DND-41 (cell line): Measurements from ENCODE around the gene RNF217.
"Not testable (repeated sequence)": the region's sequence is repeated elsewhere in the genome, so short reads cannot be mapped to it uniquely, and the experiment has no call there.

Experiments used
- ATAC-seq: fragments of 200-7000 bp; cut with Tn5 transposase; 3 replicates; pipeline ENCODE4 v1.9.1; 2021; ENCODE audit warnings: low read depth; ENCODE audit not compliant: insufficient read depth
- DNase-seq: peaks from one replicate; pipeline ENCODE4 v3.0.0-alpha.2; 2020
- H2AFZ ChIP-seq: 2 replicates; pipeline ENCODE4 v1.6.0; 2012; ENCODE audit warnings: low read depth, low read length
- H3K27ac ChIP-seq: 2 replicates; pipeline ENCODE4 v1.5.1; 2012; ENCODE audit warnings: low read length, inconsistent platforms
- H3K27me3 ChIP-seq: fragments of 200-600 bp; sonication (generic); 2 replicates; pipeline ENCODE4 v1.6.0; 2012; ENCODE audit warnings: low read length, mild to moderate bottlenecking, inconsistent platforms; ENCODE audit not compliant: insufficient read depth, poor library complexity
- H3K36me3 ChIP-seq: 2 replicates; pipeline ENCODE4 v1.5.1; 2012; ENCODE audit warnings: low read length, inconsistent platforms; ENCODE audit not compliant: insufficient read depth
- H3K4me1 ChIP-seq: 2 replicates; pipeline ENCODE4 v1.5.1; 2012; ENCODE audit warnings: mild to moderate bottlenecking, low read length; ENCODE audit not compliant: insufficient read depth
- H3K4me2 ChIP-seq: 2 replicates; pipeline ENCODE4 v1.6.0; 2012; ENCODE audit warnings: mild to moderate bottlenecking, moderate library complexity, low read length, inconsistent platforms; ENCODE audit not compliant: insufficient read depth
- H3K4me3 ChIP-seq, 2 experiments: fragments of 200-600 bp in 1 of 2; shearing (Covaris generic) in 1 of 2; 2 replicates each; pipeline ENCODE4 v1.5.1; 2012 to 2016; ENCODE audit warnings: inconsistent platforms in 2 of 2, low read length in 2 of 2, mild to moderate bottlenecking in 2 of 2, low read depth in 1 of 2, moderate library complexity in 1 of 2
- H3K79me2 ChIP-seq: 2 replicates; pipeline ENCODE4 v1.6.0; 2012; ENCODE audit warnings: low read length, inconsistent platforms; ENCODE audit not compliant: insufficient read depth
- H3K9ac ChIP-seq: 2 replicates; pipeline ENCODE4 v1.6.0; 2012; ENCODE audit warnings: low read depth, mild to moderate bottlenecking, inconsistent platforms, low read length, moderate library complexity
- H3K9me3 ChIP-seq: 2 replicates; pipeline ENCODE4 v1.5.1; 2012; ENCODE audit warnings: low read length, moderate library complexity, mild to moderate bottlenecking, inconsistent platforms; ENCODE audit not compliant: insufficient read depth, severe bottlenecking
- H4K20me1 ChIP-seq: 2 replicates; pipeline ENCODE4 v1.6.0; 2012; ENCODE audit warnings: low read length; ENCODE audit not compliant: insufficient read depth
- CTCF ChIP-seq: IDR thresholded peaks from 2 replicates; pipeline ENCODE4 v1.5.1; 2012; ENCODE audit warnings: borderline replicate concordance, low read length, moderate library complexity, mild to moderate bottlenecking; ENCODE audit not compliant: poor library complexity, severe bottlenecking; ENCODE audit errors: extremely low read depth
- EZH2 ChIP-seq: IDR thresholded peaks from 3 replicates; pipeline ENCODE4 v1.6.1; 2012; ENCODE audit warnings: borderline replicate concordance, low read depth, mild to moderate bottlenecking, moderate library complexity, low read length, inconsistent platforms; ENCODE audit not compliant: severe bottlenecking

RNF217 gene

GRCh38 chr6:124961777-124962638 lies at the start of gene RNF217:
TSS of gene RNF217 (plus strand) at chr6:124962437. CDS start at chr6:124962545, 108 bp downstream.
- TF ChIP-seq EZH2 (no peak), CTCF (no peak)
- Histone ChIP-seq H3K4me1 (no peaks in the 10 kb centered on the region), H2AFZ (no peak within 1 kb of the TSS), H3K27ac (no peak within 1 kb of the TSS), H3K79me2 (no peaks in the 10 kb centered on the region), H4K20me1 (no peaks in the 10 kb centered on the region), H3K36me3 (no peaks in the 10 kb centered on the region), H3K9ac (no peak within 1 kb of the TSS), H3K27me3 (no peaks in the 10 kb centered on the region), H3K9me3 (no peaks in the 10 kb centered on the region), H3K4me3 (no peak within 1 kb of the TSS), H3K4me2 (no peak within 1 kb of the TSS)
- DNase-seq (no peak), ATAC-seq (no peak)

GRCh38 chr6:124913056-124913455 lies 49.2 kb upstream of the RNF217 start:
- no peaks in the 10 kb centered on the region for H3K27me3 ChIP-seq
- H3K9me3 ChIP-seq, result no peaks in the 10 kb centered on the region
- no peak overlapping the region for H2AFZ ChIP-seq
- H3K4me1 ChIP-seq, result no peaks in the 10 kb centered on the region
- H3K36me3 ChIP-seq, result no peaks in the 10 kb centered on the region
- no peak overlapping the region for H3K4me2 ChIP-seq
- TF ChIP-seq CTCF (no peak), EZH2 (no peak)
- H4K20me1 ChIP-seq, result no peaks in the 10 kb centered on the region
- no peak overlapping the region for H3K4me3 ChIP-seq
- no peak overlapping the region for H3K9ac ChIP-seq
- H3K27ac ChIP-seq, result no peak overlapping the region
- DNase-seq, result no peak
- no peaks in the 10 kb centered on the region for H3K79me2 ChIP-seq
- no peak for ATAC-seq

- DNase-seq, result no peak
- Histone ChIP-seq H3K36me3 (no peaks in the 10 kb centered on the region), H3K4me3 (no peak overlapping the region), H3K79me2 (no peaks in the 10 kb centered on the region), H3K27ac (no peak overlapping the region), H3K4me1 (no peaks in the 10 kb centered on the region), H3K4me2 (no peak overlapping the region), H2AFZ (no peak overlapping the region; the same call in 1 of the 2 replicates), H3K27me3 (no peaks in the 10 kb centered on the region), H3K9ac (no peak overlapping the region), H3K9me3 (peaks cover 3% of the 10 kb centered on the region), H4K20me1 (no peaks in the 10 kb centered on the region)
- ATAC-seq, result no peak
- TF ChIP-seq CTCF (no peak), EZH2 (no peak)
These were observed 44.5 kb upstream of the RNF217 start for GRCh38 chr6:124917769-124918168.

GRCh38 chr6:124919703-124920102 lies 42.5 kb upstream of the RNF217 start:
- ATAC-seq, H3K27me3 ChIP-seq: not testable (repeated sequence)

More at GRCh38 chr6:124919703-124920102, 42.5 kb upstream of the RNF217 start:
- H4K20me1 ChIP-seq, H3K9ac ChIP-seq, H3K36me3 ChIP-seq, H3K79me2 ChIP-seq, H3K4me3 ChIP-seq, H2AFZ ChIP-seq, H3K4me2 ChIP-seq, H3K9me3 ChIP-seq, H3K4me1 ChIP-seq, DNase-seq, H3K27ac ChIP-seq: not testable (repeated sequence)
